Cardiac muscle cell (in vitro differentiated cells and primary cell): ENCODE data around the gene SPACDR. TPM values are rescaled to one million over a fixed set of nuclear protein-coding genes. Genes with fewer than 3 reads are reported as not detected.

Source experiments
- DNase-seq, 2 donors: peaks; one replicate each; pipeline versions ENCODE4 v3.0.0 to v3.0.0-alpha.2; 2010 to 2017; ENCODE audit warnings: low read depth in 1 of 2, low spot score in 1 of 2
- H3K27ac ChIP-seq: fragments of 200-600 bp; sonication (generic); 2 replicates; pipeline ENCODE4 v1.5.1; 2016
- H3K27me3 ChIP-seq: fragments of 200-600 bp; sonication (generic); 2 replicates; pipeline ENCODE4 v1.6.0; 2016; ENCODE audit warnings: control low read depth
- H3K36me3 ChIP-seq: fragments of 200-600 bp; sonication (generic); 2 replicates; pipeline ENCODE4 v1.5.1; 2016; ENCODE audit warnings: control low read depth
- H3K4me1 ChIP-seq: fragments of 200-600 bp; sonication (generic); 2 replicates; pipeline ENCODE4 v1.8.1; 2017; ENCODE audit warnings: low read depth, mild to moderate bottlenecking, mixed run types
- H3K4me3 ChIP-seq: fragments of 200-600 bp; sonication (generic); 2 replicates; pipeline ENCODE4 v1.5.1; 2016; ENCODE audit warnings: mild to moderate bottlenecking
- H3K9me3 ChIP-seq: fragments of 200-600 bp; sonication (generic); 2 replicates; pipeline ENCODE4 v1.5.1; 2017; ENCODE audit warnings: low read depth, mild to moderate bottlenecking, control low read depth
- CTCF ChIP-seq: IDR thresholded peaks from 2 replicates; pipeline ENCODE4 v1.5.1; 2012; ENCODE audit warnings: low read depth, mild to moderate bottlenecking, low read length
- polyA plus RNA-seq: library from polyadenylated mRNA; unstranded; fragments of >200 nt; fragmentation: Nextera tagmentation; extraction: Ambion mirVana; gene quantifications from 2 replicates; pipeline ENCODE4 v1.2.1, GENCODE V29; 2016
- total RNA-seq: library from RNA; depleted of rRNA; stranded (reverse); fragments of >200 nt; gene quantifications from 2 replicates; pipeline ENCODE4 v1.2.3, GENCODE V29; 2016

The SPACDR gene
- total and polyA plus RNA-seq, 2 experiments from 2014 or later = 1.2 to 1.6 TPM

GRCh38 chr7:100435401-100436304, 28.4 kb downstream of the SPACDR start:
- peak; percentile 39 to 47 for DNase-seq
- peaks cover 9% of the 10 kb centered on the region for H3K36me3 ChIP-seq

GRCh38 chr7:100434297-100435144, 29.5 kb downstream of the SPACDR start:
- Histone ChIP-seq H3K4me3 (peak overlapping the region; percentile 75), H3K27ac (no peak overlapping the region), H3K36me3 (peaks cover 9% of the 10 kb centered on the region), H3K27me3 (no peaks in the 10 kb centered on the region), H3K4me1 (peaks cover 27% of the 10 kb centered on the region), H3K9me3 (no peaks in the 10 kb centered on the region)
- no peak for TF ChIP-seq CTCF
- no peak for DNase-seq

More at GRCh38 chr7:100435401-100436304, 28.4 kb downstream of the SPACDR start:
- Histone ChIP-seq H3K27me3 (no peaks in the 10 kb centered on the region), H3K4me3 (peak overlapping the region; percentile 75), H3K27ac (peak overlapping the region; percentile 90), H3K4me1 (peaks cover 27% of the 10 kb centered on the region), H3K9me3 (no peaks in the 10 kb centered on the region)
- TF ChIP-seq CTCF = no peak

DNA sequence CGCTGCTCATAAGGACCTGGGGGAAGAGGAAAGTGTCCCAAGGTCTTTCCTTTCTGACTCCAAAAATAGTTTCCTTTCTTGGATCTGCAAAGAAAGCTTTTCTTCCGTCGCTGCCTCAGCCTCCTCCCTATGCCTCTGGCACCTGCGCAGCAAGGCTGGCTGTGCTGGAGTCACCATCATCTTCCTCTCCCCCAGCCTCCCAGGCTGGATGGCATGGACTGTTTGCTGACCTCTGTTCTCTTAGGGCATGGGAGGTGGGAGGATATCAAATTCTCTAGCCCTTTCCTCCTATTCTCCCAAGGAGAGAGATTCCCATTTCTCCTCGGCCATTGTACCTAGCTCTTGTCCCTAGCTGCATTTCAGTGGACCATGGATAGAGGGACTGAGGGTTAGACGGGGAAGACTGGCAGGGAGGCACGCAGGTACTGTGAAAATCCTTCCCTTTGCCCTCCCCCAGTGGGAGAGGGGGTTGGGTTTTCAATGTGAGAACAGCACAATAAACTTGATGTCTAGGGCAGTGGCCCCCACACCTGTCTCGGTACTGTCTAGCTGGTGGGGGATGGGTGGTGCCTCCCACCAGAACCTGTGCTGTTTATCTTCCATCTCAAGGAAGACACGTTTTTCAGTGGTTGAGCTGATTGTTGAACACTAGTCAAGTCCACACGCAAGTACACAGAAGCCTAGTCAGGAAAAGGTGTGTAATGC, 30.3 kb downstream of the SPACDR start:
- Histone ChIP-seq H3K27ac (no peak overlapping the region), H3K9me3 (no peaks in the 10 kb centered on the region), H3K27me3 (no peaks in the 10 kb centered on the region), H3K36me3 (peaks cover 9% of the 10 kb centered on the region), H3K4me1 (peaks cover 27% of the 10 kb centered on the region), H3K4me3 (no peak overlapping the region)
- no peak for DNase-seq
- TF ChIP-seq CTCF = no peak

DNA sequence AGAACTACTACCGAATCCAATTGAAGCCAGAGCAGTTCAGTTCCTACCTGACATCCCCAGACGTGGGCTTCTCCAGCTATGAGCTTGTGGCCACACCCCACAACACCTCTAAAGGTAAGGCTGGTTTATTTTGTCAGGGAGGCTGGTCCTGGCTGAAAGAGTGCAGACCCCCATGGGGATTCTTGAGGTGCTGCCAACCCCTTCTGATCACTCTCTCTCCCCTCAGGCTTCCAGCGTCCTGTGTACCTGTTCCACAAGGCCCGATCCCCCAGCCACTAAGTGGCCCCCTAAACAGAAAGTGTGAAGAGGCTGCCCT, 30.8 kb downstream of the SPACDR start:
- TF ChIP-seq CTCF = no peak
- peaks cover 9% of the 10 kb centered on the region for H3K36me3 ChIP-seq
- H3K4me1 ChIP-seq = peaks cover 27% of the 10 kb centered on the region
- no peak overlapping the region for H3K4me3 ChIP-seq
- no peak for DNase-seq
- H3K27ac ChIP-seq = no peak overlapping the region
- no peaks in the 10 kb centered on the region for H3K27me3 ChIP-seq
- H3K9me3 ChIP-seq = no peaks in the 10 kb centered on the region

DNA sequence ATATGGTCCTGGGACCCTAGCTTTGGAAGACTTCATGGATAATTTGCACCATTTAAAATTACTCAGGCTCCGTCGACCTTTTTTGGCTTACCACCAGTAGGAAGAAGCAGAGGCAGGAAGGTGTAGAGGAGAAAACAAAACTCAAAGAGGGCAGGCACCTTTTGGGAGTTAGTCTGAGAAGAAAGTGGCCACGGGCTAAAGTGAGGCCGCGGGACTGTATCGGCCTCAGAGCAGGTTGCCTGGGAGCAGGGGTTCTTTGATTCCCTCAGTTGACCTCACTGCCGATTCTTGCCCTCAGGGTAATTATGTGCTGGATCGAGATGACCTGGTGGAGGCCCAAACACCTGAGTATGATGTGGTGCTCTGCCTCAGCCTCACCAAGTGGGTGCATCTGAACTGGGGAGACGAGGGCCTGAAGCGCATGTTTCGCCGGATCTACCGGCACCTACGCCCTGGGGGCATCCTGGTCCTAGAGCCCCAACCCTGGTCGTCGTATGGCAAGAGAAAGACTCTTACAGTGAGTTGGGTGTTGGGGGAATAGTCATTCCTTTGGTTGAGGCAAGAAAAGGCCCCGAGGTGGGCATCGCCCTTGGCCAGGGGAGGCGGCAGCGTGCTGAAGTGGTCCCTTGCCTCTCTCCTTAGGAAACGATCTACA, 31.3 kb downstream of the SPACDR start:
- Histone ChIP-seq H3K36me3 (peaks cover 9% of the 10 kb centered on the region), H3K27ac (peak overlapping the region; percentile 67), H3K27me3 (no peaks in the 10 kb centered on the region), H3K4me1 (peaks cover 27% of the 10 kb centered on the region), H3K4me3 (no peak overlapping the region), H3K9me3 (no peaks in the 10 kb centered on the region)
- no peak for DNase-seq
- TF ChIP-seq CTCF = no peak
